HG02763 (cell line): ENCODE data around the gene TNNI3.
"Not testable (repeated sequence)": the region's sequence is repeated elsewhere in the genome, so short reads cannot be mapped to it uniquely, and the experiment has no call there.

Experiments used
- ATAC-seq: cut with Tn5 transposase; IDR thresholded peaks from one replicate; pipeline ENCODE4 v1.9.1; 2021; ENCODE audit warnings: mild to moderate bottlenecking, moderate library complexity; ENCODE audit not compliant: unreplicated experiment

TNNI3 gene

GRCh38 chr19:55157064-55157908, at the start of gene TNNI3:
TNNI3 (minus strand) TSS chr19:55157732; CDS start chr19:55157589, 143 bp downstream.
- ATAC-seq = no peak

GRCh38 chr19:55206664-55207500, 49.4 kb upstream of the TNNI3 start:
- no peak for ATAC-seq

- ATAC-seq = not testable (repeated sequence)
These were observed 44.7 kb upstream of the TNNI3 start for GRCh38 chr19:55202199-55202598.

- no peak for ATAC-seq
These were observed 42.2 kb upstream of the TNNI3 start for GRCh38 chr19:55199620-55200204.

GRCh38 chr19:55198651-55199050, 41.1 kb upstream of the TNNI3 start:
- no peak for ATAC-seq

- ATAC-seq = no peak
These were observed 40.0 kb upstream of the TNNI3 start for GRCh38 chr19:55197528-55197927.

- no peak for ATAC-seq
These were observed 39.3 kb upstream of the TNNI3 start for GRCh38 chr19:55196803-55197202.

GRCh38 chr19:55193481-55193880, 35.9 kb upstream of the TNNI3 start:
- ATAC-seq = no peak

GRCh38 chr19:55189403-55189835, 31.9 kb upstream of the TNNI3 start:
- ATAC-seq = no peak

- ATAC-seq = no peak
These were observed 31.1 kb upstream of the TNNI3 start for GRCh38 chr19:55188625-55189024.

- no peak for ATAC-seq
These were observed 28.5 kb upstream of the TNNI3 start for GRCh38 chr19:55186080-55186479.

GRCh38 chr19:55181740-55182139, 24.2 kb upstream of the TNNI3 start:
- no peak for ATAC-seq

GRCh38 chr19:55179606-55180484, 22.3 kb upstream of the TNNI3 start, which contains the start of gene SYT5:
SYT5 (minus strand) TSS chr19:55180289; CDS start chr19:55179041, 1,248 bp downstream.
- ATAC-seq = no peak

- peak; percentile 64 for ATAC-seq
These were observed 21.5 kb upstream of the TNNI3 start for GRCh38 chr19:55178781-55179599.

- no peak for ATAC-seq
These were observed 18.5 kb upstream of the TNNI3 start for GRCh38 chr19:55176076-55176475.

GRCh38 chr19:55175117-55175867, 17.8 kb upstream of the TNNI3 start:
- no peak for ATAC-seq

- ATAC-seq = no peak
These were observed 17.0 kb upstream of the TNNI3 start for GRCh38 chr19:55174425-55175116.

GRCh38 chr19:55173714-55174409, 16.3 kb upstream of the TNNI3 start:
- no peak for ATAC-seq
